T-helper 2 cell (primary cell): Measurements from ENCODE around the gene CCDC122.
"Not testable (repeated sequence)": the region's sequence is repeated elsewhere in the genome, so short reads cannot be mapped to it uniquely, and the experiment has no call there.

Source experiments
- DNase-seq, 5 experiments: peaks; one replicate each; pipeline versions ENCODE4 v3.0.0 to v3.0.0-alpha.2; 2012 to 2022

CCDC122 gene

GRCh38 chr13:43876366-43876765 lies 3.2 kb downstream of the CCDC122 start:
- no peak for DNase-seq

DNA sequence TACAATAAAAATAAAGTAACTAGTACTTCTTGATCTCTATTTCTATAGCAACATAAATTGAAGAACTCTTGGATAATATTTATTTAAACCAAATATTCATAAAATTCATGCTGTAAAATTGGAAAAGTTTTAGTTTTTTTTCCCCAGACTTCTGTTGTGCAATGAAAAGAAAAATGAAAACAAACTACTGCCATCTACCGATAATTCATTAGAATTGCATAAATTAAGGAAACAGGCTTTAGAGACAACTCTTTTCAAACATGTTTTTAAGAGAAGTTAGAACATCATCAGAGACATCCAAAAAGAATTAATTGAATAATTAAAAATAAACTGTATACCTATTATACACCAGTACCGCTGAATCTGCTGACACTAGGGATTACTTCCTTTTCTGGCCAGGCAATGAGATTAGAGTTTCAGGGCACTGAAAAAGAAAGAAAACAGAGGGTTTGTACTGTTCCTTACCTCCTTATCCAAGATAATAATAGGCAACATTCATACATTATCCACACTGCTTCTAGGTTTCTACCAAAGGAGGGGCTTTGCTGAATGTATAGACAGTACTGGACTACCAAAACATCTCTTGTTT lies 4.9 kb downstream of the CCDC122 start:
- peak in 1 of 5 experiments; percentile 9 for DNase-seq

DNA sequence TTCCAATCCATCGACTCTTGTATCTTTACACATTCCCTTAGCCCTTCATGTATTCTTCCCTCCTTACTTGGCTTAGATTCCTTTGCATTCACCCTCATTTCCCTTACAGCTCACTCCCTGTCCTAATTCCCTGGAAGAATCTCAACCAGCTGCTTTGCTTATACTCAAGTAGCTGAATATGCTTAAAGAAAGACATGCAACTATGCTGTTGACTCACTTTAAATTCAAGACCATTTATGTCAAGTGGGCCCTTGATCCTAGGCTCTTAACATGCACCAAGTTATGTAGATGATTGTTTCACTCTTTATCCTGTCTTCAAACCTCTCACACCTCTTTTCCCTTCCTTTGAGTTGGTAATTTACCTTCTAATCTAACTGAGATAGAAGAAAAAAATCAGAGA lies 7.4 kb downstream of the CCDC122 start:
- DNase-seq: no peak

DNA sequence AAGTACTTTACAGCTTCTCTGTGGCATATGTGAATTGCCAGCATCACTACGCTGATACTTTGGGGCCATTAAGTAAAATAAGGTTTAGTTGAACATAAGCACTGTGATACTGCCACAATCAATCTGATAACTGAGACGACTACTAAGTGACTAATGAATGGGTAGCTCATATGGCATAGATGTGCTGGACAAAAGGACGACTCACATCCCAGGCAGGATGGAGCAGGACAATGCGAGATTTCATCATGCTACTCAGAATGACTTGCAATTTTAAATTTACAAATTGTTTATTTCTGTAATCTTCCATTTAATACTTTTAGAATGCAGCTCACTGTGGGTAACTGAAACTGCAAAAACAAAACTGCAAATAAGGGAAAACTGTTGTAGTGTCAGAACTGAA lies 13.6 kb downstream of the CCDC122 start:
- DNase-seq: no peak

GRCh38 chr13:43864921-43865320 lies 14.6 kb downstream of the CCDC122 start:
- DNase-seq: no peak

DNA sequence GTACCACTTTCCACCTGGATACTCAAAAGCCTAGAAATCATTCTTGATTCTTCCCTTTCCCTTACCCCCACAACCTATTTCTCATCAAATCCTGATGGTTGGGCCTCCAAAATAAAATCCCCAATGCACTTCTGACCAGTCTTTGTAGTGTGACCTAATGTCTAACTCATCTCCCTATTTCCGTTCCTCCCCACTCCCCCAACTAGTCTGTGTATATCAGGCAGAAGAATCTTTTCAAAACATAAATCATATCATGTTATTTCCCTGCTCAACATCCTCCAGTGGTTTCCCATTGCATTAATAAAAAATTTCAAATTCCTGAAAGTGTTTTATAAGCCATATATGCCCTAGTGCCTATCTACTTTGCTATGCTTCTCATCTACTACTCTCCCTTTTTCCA lies 17.7 kb downstream of the CCDC122 start:
- no peak for DNase-seq

DNA sequence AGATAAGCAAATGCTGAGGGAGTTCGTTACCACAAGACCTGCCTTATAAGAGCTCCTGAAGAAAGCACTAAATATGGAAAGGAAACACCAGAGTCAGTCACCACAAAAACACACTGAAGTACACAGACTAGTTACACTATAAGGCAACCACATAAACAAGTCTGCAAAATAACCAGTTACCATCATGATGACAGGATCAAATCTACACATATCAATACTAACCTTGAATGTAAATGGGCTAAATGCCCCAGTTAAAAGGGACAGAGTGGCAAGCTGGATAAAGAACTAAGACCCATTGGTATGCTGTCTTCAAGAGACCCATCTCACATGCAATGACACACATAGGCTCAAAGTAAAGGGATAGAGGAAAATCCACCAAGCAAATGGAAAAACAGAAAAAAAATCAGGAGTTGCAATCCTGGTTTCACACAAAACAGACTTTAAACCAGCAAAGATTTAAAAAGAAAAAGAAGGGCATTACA lies 26.6 kb downstream of the CCDC122 start:
- DNase-seq: no peak

- no peak for DNase-seq
Measured at GRCh38 chr13:43850873-43851272, 28.7 kb downstream of the CCDC122 start.

DNA sequence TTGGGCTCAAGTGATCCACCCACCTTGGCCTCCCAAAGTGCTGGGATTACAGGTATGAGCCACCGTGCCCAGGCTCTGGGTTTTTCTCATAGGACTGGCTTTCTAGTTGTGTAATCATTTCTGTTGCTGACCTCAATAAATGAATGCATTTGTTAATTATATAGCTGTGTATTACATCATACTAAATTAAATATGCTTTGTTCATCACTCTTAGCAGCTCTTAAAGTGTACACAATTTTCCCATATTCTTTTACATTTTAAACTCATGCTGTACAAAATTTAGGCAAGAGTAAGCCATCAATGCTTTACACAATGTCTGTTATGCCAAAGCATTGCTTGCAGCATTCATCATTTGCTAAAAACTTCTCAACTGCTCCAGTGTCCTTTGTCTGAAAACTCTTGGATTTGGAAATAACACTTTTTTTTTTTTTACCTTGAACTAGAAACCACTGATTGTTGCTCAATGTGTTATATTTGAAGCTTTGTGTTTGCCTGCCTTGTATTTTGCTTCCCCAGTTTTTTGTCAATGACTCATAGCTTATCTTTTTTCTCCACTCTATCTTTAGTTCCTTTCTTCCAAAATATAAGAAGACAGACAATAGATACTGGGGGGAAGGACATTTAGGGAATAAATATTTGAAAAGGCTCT lies 31.4 kb downstream of the CCDC122 start:
- DNase-seq: no peak

DNA sequence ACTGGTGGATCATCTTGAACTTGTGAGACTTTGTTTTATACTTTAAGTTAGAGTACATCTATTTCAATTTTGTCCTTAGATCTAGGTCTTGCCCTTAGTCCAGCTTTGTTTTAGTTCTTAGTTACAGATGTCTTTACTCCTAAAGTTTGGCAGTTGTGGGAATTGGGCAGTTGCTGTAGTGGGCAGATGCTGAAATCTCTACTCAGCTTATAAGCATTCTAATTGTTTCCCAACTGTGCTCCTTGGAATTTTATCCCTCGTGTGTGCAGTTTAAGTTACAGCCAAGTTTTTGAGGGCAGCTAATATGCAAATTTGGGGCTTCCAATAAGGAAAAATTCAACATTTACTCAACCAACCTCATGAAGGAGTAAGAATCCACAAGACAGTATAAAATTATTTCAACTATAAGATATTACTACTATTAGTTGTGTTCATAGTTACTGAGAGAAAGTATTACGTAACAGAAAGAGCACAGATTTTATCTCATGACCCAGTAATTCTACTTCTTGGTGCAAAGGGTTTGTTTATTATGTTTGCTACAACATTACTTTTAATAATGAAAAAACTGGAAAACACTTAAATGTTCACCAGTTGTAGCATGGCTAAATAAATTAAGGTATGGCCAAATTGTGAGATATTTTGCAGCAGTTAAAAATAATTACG lies 32.9 kb downstream of the CCDC122 start:
- DNase-seq: no peak

GRCh38 chr13:43838909-43839308 lies 40.6 kb downstream of the CCDC122 start:
- DNase-seq: no peak

DNA sequence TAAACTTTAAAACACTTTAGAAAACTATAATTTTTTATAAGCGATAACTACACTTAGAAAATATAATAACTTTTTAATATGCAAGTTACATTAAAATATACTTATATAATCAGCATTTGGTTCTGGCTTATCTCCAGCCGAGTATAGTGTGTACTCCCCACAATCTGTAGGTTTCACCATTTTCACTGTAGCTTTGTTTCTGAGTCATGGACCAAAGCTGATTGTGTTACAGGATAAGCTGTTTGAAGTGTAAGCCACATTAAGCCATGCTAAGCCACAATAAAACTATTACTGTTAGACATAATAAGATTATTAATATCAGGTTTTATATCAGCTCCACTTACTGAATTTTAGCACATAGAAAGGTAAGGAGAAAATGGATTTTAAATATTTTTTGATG lies 43.8 kb downstream of the CCDC122 start:
- no peak for DNase-seq

DNA sequence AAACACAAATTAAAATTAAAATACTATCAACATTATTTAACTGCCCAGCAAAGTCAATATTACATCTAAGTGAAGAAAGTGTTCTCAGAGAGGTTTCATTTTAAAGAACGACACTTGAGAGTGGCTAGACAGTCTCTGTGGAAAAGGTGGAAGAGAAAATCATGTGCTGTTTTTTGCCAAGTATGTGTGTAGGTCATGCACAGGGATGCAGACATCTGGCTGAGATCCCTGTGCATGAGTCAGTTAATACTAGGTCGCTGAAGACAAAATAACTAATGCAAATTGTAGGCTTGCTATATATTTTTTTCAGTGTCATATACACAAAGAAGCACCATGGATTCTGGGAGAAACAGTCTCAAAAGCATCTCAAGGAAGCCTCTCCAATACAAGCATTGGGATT lies 48.5 kb downstream of the CCDC122 start:
- no peak for DNase-seq

GRCh38 chr13:43830497-43830881 lies 49.1 kb downstream of the CCDC122 start:
- DNase-seq: no peak

DNA sequence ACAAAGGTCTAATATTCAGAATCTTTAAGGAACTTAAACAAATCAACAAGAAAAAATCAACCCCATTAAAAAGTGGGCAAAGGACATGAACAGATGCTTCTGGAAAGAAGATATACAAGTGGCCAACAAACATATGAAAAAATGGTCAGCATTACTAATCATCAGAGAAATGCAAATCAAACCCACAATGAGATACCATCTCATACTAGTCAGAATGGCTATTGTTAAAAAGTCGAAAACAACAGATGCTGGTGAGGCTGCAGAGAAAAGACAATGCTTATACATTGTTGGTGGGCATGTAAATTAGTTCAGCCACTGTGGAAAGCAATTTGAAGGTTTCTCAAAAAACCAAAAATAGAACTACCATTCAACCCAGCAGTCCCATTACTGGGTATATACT lies 54.9 kb downstream of the CCDC122 start:
- DNase-seq: not testable (repeated sequence)

DNA sequence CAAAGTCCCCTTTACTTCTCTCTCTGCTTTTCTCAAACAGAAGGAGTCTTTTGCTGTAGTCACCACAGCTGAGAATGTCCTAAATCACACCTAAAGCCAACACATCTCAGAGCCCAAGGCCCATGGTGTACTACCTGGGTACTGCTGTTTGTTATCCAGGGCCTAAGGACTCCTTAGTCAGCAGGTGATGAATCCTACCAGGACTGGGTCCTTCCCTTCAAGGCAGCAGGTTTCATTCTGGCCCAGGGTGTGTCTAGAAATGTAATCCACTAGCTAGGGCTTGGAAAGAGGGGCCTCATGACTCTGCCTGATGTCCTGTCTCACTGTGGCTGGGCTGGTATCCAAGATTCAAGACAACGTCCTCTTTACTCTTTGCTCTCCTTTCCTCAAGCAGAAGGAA lies 56.6 kb downstream of the CCDC122 start:
- DNase-seq: no peak

DNA sequence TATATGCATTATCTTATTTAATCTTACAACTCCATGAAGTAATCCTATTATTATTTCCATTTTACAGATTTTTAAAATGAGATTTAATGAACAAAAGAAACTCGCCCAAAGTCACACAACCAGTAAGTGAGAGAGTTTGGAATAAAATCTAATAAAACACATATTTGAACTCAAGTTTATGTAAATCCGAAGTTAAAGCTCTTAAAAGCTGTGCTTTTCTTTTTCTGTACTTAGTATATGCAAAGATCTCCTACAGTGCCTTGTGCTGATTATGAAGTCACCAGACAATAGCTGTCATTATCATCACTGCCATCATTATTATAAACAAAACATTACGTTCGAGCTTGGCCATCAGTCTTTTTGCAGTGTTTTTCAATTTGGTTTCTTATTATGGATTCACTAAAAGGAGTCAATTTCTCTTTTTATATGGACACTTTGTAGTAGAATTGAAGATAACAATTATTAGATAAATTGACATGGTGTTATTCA lies 63.1 kb downstream of the CCDC122 start:
- no peak for DNase-seq

GRCh38 chr13:43815204-43815603 lies 64.3 kb downstream of the CCDC122 start:
- DNase-seq: no peak

DNA sequence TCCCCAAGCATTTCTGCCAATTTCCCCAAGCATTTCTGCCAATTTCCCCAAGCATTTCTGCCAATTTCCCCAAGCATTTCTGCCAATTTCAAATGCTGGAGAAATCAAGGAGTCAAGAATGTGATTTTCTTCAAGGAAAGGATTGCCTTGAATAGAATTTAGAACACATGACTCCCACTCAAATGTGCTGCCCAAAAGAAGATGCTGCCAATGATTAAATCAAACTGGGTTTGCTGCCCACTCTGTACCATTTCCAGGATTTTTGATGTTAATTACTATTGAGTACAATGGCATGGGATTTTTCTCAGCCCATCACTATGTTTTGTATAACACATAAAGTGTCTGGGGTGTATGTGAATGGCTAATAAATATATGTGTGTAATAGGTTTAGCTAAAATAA lies 70.9 kb downstream of the CCDC122 start:
- no peak for DNase-seq

- no peak for DNase-seq
Measured at GRCh38 chr13:43805681-43806128, 73.8 kb downstream of the CCDC122 start.

DNA sequence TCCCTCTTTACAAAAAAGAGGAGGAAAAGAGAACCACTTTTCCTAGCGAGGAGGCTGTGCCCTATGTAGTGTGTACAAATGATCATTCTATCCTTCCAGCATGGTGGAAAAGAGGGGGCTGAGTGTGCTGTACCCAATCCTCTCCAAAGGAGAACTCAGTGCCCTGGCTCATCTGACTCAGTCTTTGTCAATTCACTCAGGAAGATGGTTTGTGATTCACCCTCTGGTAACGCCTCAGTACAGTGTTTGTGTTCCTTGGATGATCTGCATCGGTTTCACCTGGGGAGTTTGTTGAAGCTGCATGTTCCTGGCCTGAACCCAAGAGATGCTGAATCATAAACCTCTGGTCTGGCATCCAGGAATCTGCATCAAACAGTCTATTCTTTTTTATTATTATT lies 74.5 kb downstream of the CCDC122 start:
- no peak for DNase-seq

GRCh38 chr13:43804461-43805070 lies 75.0 kb downstream of the CCDC122 start:
- DNase-seq: peak in 1 of 5 experiments; percentile 25

- no peak for DNase-seq
Measured at GRCh38 chr13:43802511-43802910, 77.0 kb downstream of the CCDC122 start.

DNA sequence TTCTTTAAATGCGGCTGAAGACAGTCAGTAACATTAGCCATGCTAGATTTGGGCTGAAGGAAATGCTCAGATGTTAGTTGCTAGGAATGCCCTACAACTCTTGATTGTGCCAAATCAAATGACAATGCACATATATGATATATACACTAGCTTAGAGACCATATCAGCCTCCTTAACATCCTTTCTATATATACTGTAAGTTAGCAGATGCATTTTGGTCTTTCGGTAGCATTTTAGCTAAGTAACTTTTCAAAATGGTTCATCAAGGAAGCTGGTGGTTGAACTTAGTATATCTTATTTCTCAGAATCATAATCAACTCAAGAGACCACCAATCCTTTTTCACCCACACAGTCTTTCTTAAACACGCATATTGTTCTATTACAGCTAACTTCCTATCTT lies 78.7 kb downstream of the CCDC122 start:
- no peak for DNase-seq
